ENCODE results near the gene SETBP1. TPM values are rescaled to one million over a fixed set of nuclear protein-coding genes. Genes with fewer than 3 reads are reported as not detected.

Gene SETBP1
- total RNA-seq, 2 donors from 2014 or later, result 17.3 to 20.1 TPM

DNA sequence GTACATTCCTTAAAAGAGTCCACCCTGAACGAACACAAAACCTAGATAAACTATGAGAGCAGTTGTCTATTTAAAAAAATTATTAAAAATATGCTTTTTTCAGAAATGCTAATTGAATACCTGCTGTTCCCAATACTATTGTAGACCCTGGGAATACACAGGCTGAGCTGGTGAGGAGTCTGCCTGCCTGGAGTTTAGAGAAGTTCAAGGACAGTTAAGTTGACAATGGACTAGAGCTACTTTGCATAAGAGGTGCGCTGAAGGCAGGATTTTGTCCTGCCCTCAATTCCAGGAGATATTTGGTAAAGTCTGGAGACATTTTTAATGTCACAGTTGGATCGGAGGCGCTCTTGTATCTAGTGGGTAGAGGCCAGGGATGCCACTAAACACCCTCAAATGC lies 110.2 kb downstream of the SETBP1 start:
- no peaks in the 10 kb centered on the region for H3K36me3 Mint-ChIP-seq (ENCODE audit: low read depth)
- DNase-seq, result no peak

DNA sequence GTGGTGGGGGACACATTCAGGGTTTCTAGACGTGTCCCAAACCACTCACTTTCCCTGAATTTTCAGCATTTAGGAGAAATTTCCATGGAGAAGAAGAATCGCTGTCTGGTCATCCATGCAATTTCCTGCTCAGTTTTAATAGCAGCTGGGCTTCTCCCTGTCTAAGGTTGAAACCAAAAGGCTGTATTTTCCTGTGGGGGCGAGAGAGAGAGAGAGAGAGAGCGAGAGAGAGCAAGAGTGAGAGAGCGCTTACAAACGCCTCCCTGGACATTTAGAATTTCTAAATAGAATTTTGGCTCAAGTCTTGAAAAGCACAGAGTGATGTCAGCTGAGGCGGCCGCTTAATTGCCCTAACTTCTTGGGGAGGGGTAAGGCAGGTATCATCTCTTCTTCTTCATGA lies 110.8 kb downstream of the SETBP1 start:
- no peaks in the 10 kb centered on the region for H3K9me3 ChIP-seq (ENCODE audit: control insufficient read depth, low read length)
- no peak overlapping the region for H3K9ac ChIP-seq (ENCODE audit: extremely low read depth, low read length, poor library complexity, severe bottlenecking)
- no peak overlapping the region for H3K27ac Mint-ChIP-seq
- no peaks in the 10 kb centered on the region for H3K36me3 Mint-ChIP-seq (ENCODE audit: low read depth)
- H3K27me3 Mint-ChIP-seq (ENCODE audit: insufficient read depth), result no peaks in the 10 kb centered on the region
- H3K4me1 Mint-ChIP-seq, result peaks cover 49% of the 10 kb centered on the region
- H3K36me3 ChIP-seq (ENCODE audit: control insufficient read depth, insufficient read depth, low read length), result no peaks in the 10 kb centered on the region
- TF ChIP-seq CTCF (conservative IDR thresholded peaks at IDR 0.05), result no peak
- DNase-seq, result no peak
- H3K9me3 Mint-ChIP-seq, result no peaks in the 10 kb centered on the region
- no peak overlapping the region for H3K27ac ChIP-seq (ENCODE audit: low read depth, low read length)
- no peaks in the 10 kb centered on the region for H3K27me3 ChIP-seq (ENCODE audit: control insufficient read depth, insufficient read depth, low read length, poor library complexity, severe bottlenecking)
- H3K4me3 Mint-ChIP-seq, result no peak overlapping the region
- peaks cover 13% of the 10 kb centered on the region for H3K4me1 ChIP-seq (ENCODE audit: control insufficient read depth, insufficient read depth, low read length)
- WGBS, 2 experiments (ENCODE audit: insufficient coverage in 1 of 2, insufficient read length in 1 of 2), result 93 to 95% methylated on average over 8 of the region's 8 CpGs
- no peak overlapping the region for H3K4me3 ChIP-seq (ENCODE audit: low read length)

More for the DNA sequence above, 110.2 kb downstream of the SETBP1 start:
- TF ChIP-seq CTCF (conservative IDR thresholded peaks at IDR 0.05), result no peak
- no peaks in the 10 kb centered on the region for H3K9me3 ChIP-seq (ENCODE audit: control insufficient read depth, low read length)
- no peak overlapping the region for H3K27ac ChIP-seq (ENCODE audit: low read depth, low read length)
- no peak overlapping the region for H3K4me3 ChIP-seq (ENCODE audit: low read length)
- H3K4me3 Mint-ChIP-seq, result no peak overlapping the region
- H3K27ac Mint-ChIP-seq, result no peak overlapping the region
- H3K4me1 Mint-ChIP-seq, result peaks cover 49% of the 10 kb centered on the region
- H3K27me3 ChIP-seq (ENCODE audit: control insufficient read depth, insufficient read depth, low read length, poor library complexity, severe bottlenecking), result no peaks in the 10 kb centered on the region
- no peaks in the 10 kb centered on the region for H3K9me3 Mint-ChIP-seq
- no peaks in the 10 kb centered on the region for H3K36me3 ChIP-seq (ENCODE audit: control insufficient read depth, insufficient read depth, low read length)
- H3K27me3 Mint-ChIP-seq (ENCODE audit: insufficient read depth), result no peaks in the 10 kb centered on the region
- 93 to 95% methylated on average over 3 of the region's 4 CpGs for WGBS, 2 experiments (ENCODE audit: insufficient coverage in 1 of 2, insufficient read length in 1 of 2)
- H3K4me1 ChIP-seq (ENCODE audit: control insufficient read depth, insufficient read depth, low read length), result peaks cover 13% of the 10 kb centered on the region
- H3K9ac ChIP-seq (ENCODE audit: extremely low read depth, low read length, poor library complexity, severe bottlenecking), result no peak overlapping the region

- peaks cover 13% of the 10 kb centered on the region for H3K4me1 ChIP-seq (ENCODE audit: control insufficient read depth, insufficient read depth, low read length)
- H3K36me3 Mint-ChIP-seq (ENCODE audit: low read depth), result no peaks in the 10 kb centered on the region
- H3K9ac ChIP-seq (ENCODE audit: extremely low read depth, low read length, poor library complexity, severe bottlenecking), result no peak overlapping the region
- no peaks in the 10 kb centered on the region for H3K27me3 ChIP-seq (ENCODE audit: control insufficient read depth, insufficient read depth, low read length, poor library complexity, severe bottlenecking)
- no peaks in the 10 kb centered on the region for H3K27me3 Mint-ChIP-seq (ENCODE audit: insufficient read depth)
- H3K4me3 ChIP-seq (ENCODE audit: low read length), result no peak overlapping the region
- WGBS, 2 experiments (ENCODE audit: insufficient coverage in 1 of 2, insufficient read length in 1 of 2), result 84 to 85% methylated on average over 2 to 8 of the region's 8 CpGs
- no peaks in the 10 kb centered on the region for H3K9me3 Mint-ChIP-seq
- H3K9me3 ChIP-seq (ENCODE audit: control insufficient read depth, low read length), result no peaks in the 10 kb centered on the region
- no peak overlapping the region for H3K27ac ChIP-seq (ENCODE audit: low read depth, low read length)
- DNase-seq, result no peak
- H3K36me3 ChIP-seq (ENCODE audit: control insufficient read depth, insufficient read depth, low read length), result no peaks in the 10 kb centered on the region
- H3K27ac Mint-ChIP-seq, result no peak overlapping the region
- H3K4me3 Mint-ChIP-seq, result no peak overlapping the region
- H3K4me1 Mint-ChIP-seq, result peaks cover 51% of the 10 kb centered on the region
- no peak for TF ChIP-seq CTCF (conservative IDR thresholded peaks at IDR 0.05)
Observed at GRCh38 chr18:44792456-44793061, 111.9 kb downstream of the SETBP1 start.

All from endodermal cell (in vitro differentiated cells).